SU-DHL-6 (cell line): ENCODE data around the gene PBX1.

Experiments used
- H2AFZ ChIP-seq: fragments of 200-600 bp; sonication (generic); 2 replicates; pipeline ENCODE4 v1.6.1; 2014; ENCODE audit warnings: low read depth, mild to moderate bottlenecking, moderate library complexity, mixed read lengths, antibody characterized with exemption, low read length; ENCODE audit not compliant: severe bottlenecking
- H3F3A ChIP-seq: fragments of 200-600 bp; shearing (Covaris generic); 2 replicates; pipeline ENCODE4 v1.6.0; 2016; ENCODE audit warnings: antibody characterized with exemption, mild to moderate bottlenecking; ENCODE audit not compliant: insufficient read depth
- H3K27ac ChIP-seq: fragments of 200-600 bp; sonication (generic); 2 replicates; pipeline ENCODE4 v1.5.1; 2016; ENCODE audit warnings: low read depth, mild to moderate bottlenecking, low read length, moderate library complexity, mixed read lengths
- H3K27me3 ChIP-seq: fragments of 200-600 bp; sonication (generic), shearing (Covaris generic); 2 replicates; pipeline ENCODE4 v1.6.0; 2014; ENCODE audit warnings: mild to moderate bottlenecking, low read length
- H3K36me3 ChIP-seq: fragments of 200-600 bp; sonication (generic); 2 replicates; pipeline ENCODE4 v1.6.1; 2014; ENCODE audit warnings: mild to moderate bottlenecking, low read length, mixed read lengths
- H3K4me2 ChIP-seq: fragments of 300-600, 200-600 bp; shearing (Covaris generic), sonication (generic); 2 replicates; pipeline ENCODE4 v1.6.0; 2014; ENCODE audit warnings: low read length, low read depth, mild to moderate bottlenecking; ENCODE audit not compliant: poor library complexity, severe bottlenecking
- H3K4me3 ChIP-seq: fragments of 200-600 bp; sonication (generic); 2 replicates; pipeline ENCODE4 v1.5.1; 2014; ENCODE audit warnings: antibody characterized with exemption, low read length, mild to moderate bottlenecking, mixed read lengths; ENCODE audit not compliant: insufficient read depth, poor library complexity, severe bottlenecking
- H3K79me2 ChIP-seq: fragments of 200-600 bp; sonication (generic); 2 replicates; pipeline ENCODE4 v1.6.1; 2014; ENCODE audit warnings: mild to moderate bottlenecking, low read length, moderate library complexity; ENCODE audit not compliant: insufficient read depth
- H3K9ac ChIP-seq: fragments of 200-600 bp; sonication (generic); 2 replicates; pipeline ENCODE4 v1.7.0; 2014; ENCODE audit warnings: mild to moderate bottlenecking, low read length
- H3K9me2 ChIP-seq: fragments of 200-600 bp; sonication (generic); replicated peaks from 2 replicates; pipeline ENCODE4 v1.6.1; 2014; ENCODE audit warnings: low read length; ENCODE audit not compliant: insufficient read depth
- H3K9me3 ChIP-seq: fragments of 200-600 bp; sonication (generic); 2 replicates; pipeline ENCODE4 v1.6.1; 2014; ENCODE audit warnings: low read length, mixed read lengths; ENCODE audit not compliant: insufficient read depth
- H4K20me1 ChIP-seq: fragments of 200-600 bp; sonication (generic); 2 replicates; pipeline ENCODE4 v1.6.1; 2014; ENCODE audit warnings: low read depth, mild to moderate bottlenecking, antibody characterized with exemption, low read length, moderate library complexity, mixed read lengths
- CTCF ChIP-seq: fragments of 200-600 bp; sonication (generic); IDR thresholded peaks from one replicate; pipeline ENCODE4 v1.5.1; 2017; ENCODE audit warnings: antibody characterized with exemption, mild to moderate bottlenecking, low read length, moderate library complexity; ENCODE audit not compliant: insufficient read depth, poor library complexity, severe bottlenecking
- EZH2phosphoT487 ChIP-seq: fragments of 200-600 bp; sonication (generic), shearing (Covaris generic); conservative IDR thresholded peaks from 2 replicates; pipeline ENCODE4 v1.6.1; 2018; ENCODE audit warnings: mild to moderate bottlenecking, antibody characterized with exemption, low read length, moderate library complexity, mixed read lengths

PBX1 gene

GRCh38 chr1:164668491-164669400, 109.8 kb downstream of the PBX1 start:
- no peak overlapping the region for H2AFZ ChIP-seq
- H3K9me2 ChIP-seq: no peaks in the 10 kb centered on the region
- no peak for TF ChIP-seq CTCF
- no peak for TF ChIP-seq EZH2phosphoT487
- H3F3A ChIP-seq: no peaks in the 10 kb centered on the region
- H3K36me3 ChIP-seq: no peaks in the 10 kb centered on the region
- H3K79me2 ChIP-seq: no peaks in the 10 kb centered on the region
- H4K20me1 ChIP-seq: no peaks in the 10 kb centered on the region
- no peaks in the 10 kb centered on the region for H3K27me3 ChIP-seq
- H3K9ac ChIP-seq: no peak overlapping the region
- H3K4me2 ChIP-seq: no peak overlapping the region
- no peaks in the 10 kb centered on the region for H3K9me3 ChIP-seq
- no peak overlapping the region for H3K27ac ChIP-seq
- H3K4me3 ChIP-seq: no peak overlapping the region

- Histone ChIP-seq H2AFZ (no peak overlapping the region), H3K9me3 (no peaks in the 10 kb centered on the region), H3K27me3 (no peaks in the 10 kb centered on the region), H4K20me1 (no peaks in the 10 kb centered on the region), H3F3A (no peaks in the 10 kb centered on the region), H3K36me3 (no peaks in the 10 kb centered on the region), H3K9ac (no peak overlapping the region), H3K4me3 (no peak overlapping the region), H3K9me2 (no peaks in the 10 kb centered on the region), H3K27ac (no peak overlapping the region), H3K4me2 (no peak overlapping the region), H3K79me2 (no peaks in the 10 kb centered on the region)
- TF ChIP-seq CTCF (no peak), EZH2phosphoT487 (no peak)
These were observed 111.0 kb downstream of the PBX1 start for GRCh38 chr1:164670026-164670425.

- Histone ChIP-seq H3K4me3 (no peak overlapping the region), H3F3A (no peaks in the 10 kb centered on the region), H3K27me3 (no peaks in the 10 kb centered on the region), H2AFZ (no peak overlapping the region), H3K9me2 (no peaks in the 10 kb centered on the region), H3K36me3 (no peaks in the 10 kb centered on the region), H3K9me3 (no peaks in the 10 kb centered on the region), H3K4me2 (no peak overlapping the region), H4K20me1 (no peaks in the 10 kb centered on the region), H3K27ac (no peak overlapping the region), H3K9ac (no peak overlapping the region), H3K79me2 (no peaks in the 10 kb centered on the region)
- TF ChIP-seq EZH2phosphoT487 (no peak), CTCF (no peak)
These were observed 111.8 kb downstream of the PBX1 start for GRCh38 chr1:164670786-164671185.
